WTC11 (cell line): Measurements from ENCODE around the gene FHIT. TPM values are rescaled to one million over a fixed set of nuclear protein-coding genes. Genes with fewer than 3 reads are reported as not detected.

Experiments used
- ATAC-seq: fragments of 200-7000 bp; cut with Tn5 transposase; 2 replicates; pipeline ENCODE4 v1.10.0; 2021; ENCODE audit warnings: mild to moderate bottlenecking, moderate library complexity
- CTCF ChIA-PET: fragments of 300-600 bp; sonication (Branson Sonifier 250); formaldehyde crosslinking; loops from one replicate; lab custom pipeline; 2021; ENCODE audit warnings: antibody characterized with exemption; lab: Charles Lee
- POLR2A ChIA-PET: fragments of 350-600 bp; sonication (Branson Sonifier 250); formaldehyde crosslinking; loops from one replicate; lab custom pipeline; 2021; ENCODE audit warnings: antibody characterized with exemption; lab: Charles Lee
- DNase-seq: peaks from one replicate; pipeline ENCODE4 v3.0.0; 2021; ENCODE audit warnings: low spot score
- H3K27ac Mint-ChIP-seq: 2 replicates; pipeline ENCODE4 v1.8.0; 2021; ENCODE audit warnings: mixed read lengths
- H3K27me3 Mint-ChIP-seq: 2 replicates; pipeline ENCODE4 v1.8.0; 2021; ENCODE audit warnings: low read depth, mild to moderate bottlenecking, moderate library complexity, mixed read lengths
- H3K36me3 Mint-ChIP-seq: 2 replicates; pipeline ENCODE4 v1.8.0; 2021; ENCODE audit warnings: mixed read lengths
- H3K4me1 Mint-ChIP-seq: 2 replicates; pipeline ENCODE4 v1.8.0; 2022; ENCODE audit warnings: mixed read lengths
- H3K4me3 Mint-ChIP-seq: 2 replicates; pipeline ENCODE4 v1.8.0; 2021; ENCODE audit warnings: mild to moderate bottlenecking, moderate library complexity, mixed read lengths
- H3K9me3 Mint-ChIP-seq: 2 replicates; pipeline ENCODE4 v1.8.0; 2021; ENCODE audit warnings: mixed read lengths
- ATF3 ChIP-seq: sonication (generic); formaldehyde crosslinking; conservative IDR thresholded peaks from 2 replicates; pipeline ENCODE4 v1.8.1; 2022; ENCODE audit warnings: mild to moderate bottlenecking, missing genetic modification reagents
- CBFB ChIP-seq: sonication (generic); formaldehyde crosslinking; IDR thresholded peaks from 2 replicates; pipeline ENCODE4 v1.8.1; 2022; ENCODE audit warnings: mild to moderate bottlenecking, low read depth, missing genetic modification reagents
- ESRRA ChIP-seq: sonication (generic); formaldehyde crosslinking; IDR thresholded peaks from 2 replicates; pipeline ENCODE4 v1.8.1; 2022; ENCODE audit warnings: mild to moderate bottlenecking, missing genetic modification reagents, borderline replicate concordance
- ETV6 ChIP-seq: sonication (generic); formaldehyde crosslinking; IDR thresholded peaks from 2 replicates; pipeline ENCODE4 v1.8.1; 2022; ENCODE audit warnings: mild to moderate bottlenecking, missing genetic modification reagents
- FOXP1 ChIP-seq: sonication (generic); formaldehyde crosslinking; IDR thresholded peaks from 2 replicates; pipeline ENCODE4 v1.8.0; 2022; ENCODE audit warnings: missing genetic modification reagents, mild to moderate bottlenecking, moderate library complexity, borderline replicate concordance
- GABPB1 ChIP-seq: sonication (generic); formaldehyde crosslinking; IDR thresholded peaks from 2 replicates; pipeline ENCODE4 v1.8.1; 2023; ENCODE audit warnings: mild to moderate bottlenecking, missing genetic modification reagents
- GRHL2 ChIP-seq: fragments of 250-450 bp; sonication (Bioruptor Pico); IDR thresholded peaks from 2 replicates; pipeline ENCODE4 v1.8.0; 2022; ENCODE audit warnings: mild to moderate bottlenecking, moderate library complexity; ENCODE audit not compliant: insufficient replicate concordance, severe bottlenecking
- HMGA2 ChIP-seq: fragments of 250-450 bp; sonication (Bioruptor Pico); IDR thresholded peaks from 2 replicates; pipeline ENCODE4 v1.4.0; 2021; ENCODE audit warnings: mild to moderate bottlenecking, moderate library complexity
- HMGXB4 ChIP-seq: sonication (generic); formaldehyde crosslinking; IDR thresholded peaks from 2 replicates; pipeline ENCODE4 v1.8.1; 2023; ENCODE audit warnings: mild to moderate bottlenecking, moderate library complexity, missing genetic modification reagents
- IRF1 ChIP-seq: sonication (generic); formaldehyde crosslinking; IDR thresholded peaks from 2 replicates; pipeline ENCODE4 v1.8.0; 2023; ENCODE audit warnings: missing genetic modification reagents
- KAT7 ChIP-seq: sonication (generic); formaldehyde crosslinking; IDR thresholded peaks from 2 replicates; pipeline ENCODE4 v1.8.1; 2023; ENCODE audit warnings: missing genetic modification reagents, mild to moderate bottlenecking, borderline replicate concordance
- NFYB ChIP-seq: sonication (generic); formaldehyde crosslinking; conservative IDR thresholded peaks from 2 replicates; pipeline ENCODE4 v1.8.0; 2022; ENCODE audit warnings: low read depth, missing genetic modification reagents
- NR3C1 ChIP-seq: sonication (generic); formaldehyde crosslinking; conservative IDR thresholded peaks from 2 replicates; pipeline ENCODE4 v1.8.1; 2023; ENCODE audit warnings: low read depth, mild to moderate bottlenecking, missing genetic modification reagents
- PREB ChIP-seq: sonication (generic); formaldehyde crosslinking; IDR thresholded peaks from 2 replicates; pipeline ENCODE4 v1.8.1; 2022; ENCODE audit warnings: mild to moderate bottlenecking, missing genetic modification reagents, moderate library complexity, borderline replicate concordance
- PRRX2 ChIP-seq: fragments of 250-450 bp; sonication (Bioruptor Pico); IDR thresholded peaks from 2 replicates; pipeline ENCODE4 v1.8.0; 2021; ENCODE audit warnings: mild to moderate bottlenecking
- SMAD4 ChIP-seq: sonication (generic); formaldehyde crosslinking; IDR thresholded peaks from 2 replicates; pipeline ENCODE4 v1.8.0; 2022; ENCODE audit warnings: mild to moderate bottlenecking, missing genetic modification reagents
- SOX15 ChIP-seq: fragments of 250-450 bp; sonication (Bioruptor Pico); IDR thresholded peaks from 2 replicates; pipeline ENCODE4 v1.9.0; 2021; ENCODE audit warnings: mild to moderate bottlenecking
- TCF7 ChIP-seq: sonication (generic); formaldehyde crosslinking; IDR thresholded peaks from 2 replicates; pipeline ENCODE4 v1.8.0; 2022; ENCODE audit warnings: mild to moderate bottlenecking, low read depth, missing genetic modification reagents, moderate library complexity
- ZMAT4 ChIP-seq: fragments of 250-450 bp; sonication (Bioruptor Pico); IDR thresholded peaks from 2 replicates; pipeline ENCODE4 v1.9.0; 2021; ENCODE audit warnings: mild to moderate bottlenecking
- ZNF138 ChIP-seq: sonication (generic); formaldehyde crosslinking; conservative IDR thresholded peaks from 2 replicates; pipeline ENCODE4 v1.8.1; 2022; ENCODE audit warnings: mild to moderate bottlenecking, moderate library complexity, missing genetic modification reagents
- ZNF219 ChIP-seq: sonication (generic); formaldehyde crosslinking; IDR thresholded peaks from 2 replicates; pipeline ENCODE4 v1.8.0; 2023; ENCODE audit warnings: missing genetic modification reagents, mild to moderate bottlenecking, borderline replicate concordance
- ZNF281 ChIP-seq: sonication (generic); formaldehyde crosslinking; IDR thresholded peaks from 2 replicates; pipeline ENCODE4 v1.8.0; 2023; ENCODE audit warnings: mild to moderate bottlenecking, missing genetic modification reagents
- total RNA-seq: library from RNA; stranded (reverse); gene quantifications from 3 replicates; pipeline ENCODE4 v1.2.3, GENCODE V29; 2021

Gene FHIT
- total RNA-seq, 1 experiment from 2014 or later, result 2.6 TPM

GRCh38 chr3:60552581-60552980 is 698.7 kb downstream of the FHIT start:
- Mint-ChIP-seq H3K27ac (no peak overlapping the region), H3K9me3 (peaks cover 7% of the 10 kb centered on the region), H3K36me3 (peaks cover 12% of the 10 kb centered on the region), H3K27me3 (peaks cover 12% of the 10 kb centered on the region), H3K4me3 (no peak overlapping the region), H3K4me1 (peaks cover 52% of the 10 kb centered on the region)
- DNase-seq (no peak), ATAC-seq (no peak)
- ChIA-PET CTCF (no interaction called here), POLR2A (no interaction called here)
- TF ChIP-seq PRRX2 (no peak), GRHL2 (CRISPR knock-in tag) (no peak), ESRRA (no peak), IRF1 (CRISPR knock-in tag) (no peak), HMGXB4 (CRISPR knock-in tag) (no peak)

GRCh38 chr3:60551455-60552209 is 699.6 kb downstream of the FHIT start:
- ATAC-seq, result no peak
- POLR2A ChIA-PET, result no interaction called here
- CTCF ChIA-PET, result interaction anchor here (0.7 kb wide), 1 partner anchor 1982 kb away, joined by 3 read pairs; no protein-coding TSS in a partner anchor
- no peak for DNase-seq
- Mint-ChIP-seq H3K4me1 (peaks cover 48% of the 10 kb centered on the region), H3K36me3 (peaks cover 12% of the 10 kb centered on the region), H3K27ac (no peak overlapping the region), H3K9me3 (peaks cover 7% of the 10 kb centered on the region), H3K27me3 (peaks cover 3% of the 10 kb centered on the region), H3K4me3 (no peak overlapping the region)
- no peak for TF ChIP-seq GABPB1
- TF ChIP-seq SMAD4 (CRISPR knock-in tag), result no peak
- TF ChIP-seq KAT7 (CRISPR knock-in tag), result no peak
- no peak for TF ChIP-seq ZNF219 (CRISPR knock-in tag)

GRCh38 chr3:60549863-60550262 is 701.4 kb downstream of the FHIT start:
- Mint-ChIP-seq H3K9me3 (peaks cover 7% of the 10 kb centered on the region), H3K36me3 (peaks cover 12% of the 10 kb centered on the region), H3K27me3 (no peaks in the 10 kb centered on the region), H3K4me1 (peaks cover 45% of the 10 kb centered on the region), H3K4me3 (no peak overlapping the region), H3K27ac (no peak overlapping the region)
- CTCF ChIA-PET, result no interaction called here
- DNase-seq (no peak), ATAC-seq (no peak)
- POLR2A ChIA-PET, result interaction anchor here (0.7 kb wide), 1 partner anchor 1980 kb away, joined by 3 read pairs; no protein-coding TSS in a partner anchor
- TF ChIP-seq ZNF138 (CRISPR knock-in tag), result no peak

- no peak overlapping the region for H3K4me3 Mint-ChIP-seq
- ATAC-seq, result no peak
- TF ChIP-seq ETV6, result no peak
- TF ChIP-seq FOXP1, result no peak
- TF ChIP-seq PREB (CRISPR knock-in tag), result no peak
- no peak for TF ChIP-seq ZMAT4 (CRISPR knock-in tag)
- no peak for TF ChIP-seq NR3C1 (CRISPR knock-in tag)
- TF ChIP-seq ATF3 (CRISPR knock-in tag), result no peak
- TF ChIP-seq TCF7 (CRISPR knock-in tag), result no peak
- no peak for TF ChIP-seq ZNF281 (CRISPR knock-in tag)
- no peak for TF ChIP-seq CBFB (CRISPR knock-in tag)
- no peak for TF ChIP-seq HMGA2 (CRISPR knock-in tag)
- TF ChIP-seq SOX15 (CRISPR knock-in tag), result no peak
- TF ChIP-seq NFYB (CRISPR knock-in tag), result no peak
Measured at GRCh38 chr3:60542995-60543394, 708.3 kb downstream of the FHIT start.

More at GRCh38 chr3:60542995-60543394, 708.3 kb downstream of the FHIT start:
- no peak for DNase-seq
- Mint-ChIP-seq H3K9me3 (peaks cover 10% of the 10 kb centered on the region), H3K27ac (no peak overlapping the region), H3K4me1 (peaks cover 25% of the 10 kb centered on the region), H3K27me3 (no peaks in the 10 kb centered on the region), H3K36me3 (peaks cover 10% of the 10 kb centered on the region)
- POLR2A ChIA-PET, result no interaction called here
- CTCF ChIA-PET, result no interaction called here
